Hepatocyte (in vitro differentiated cells): ENCODE measurements around the gene VAC14.

Experiments
- CTCF ChIP-seq: fragments of 200-600 bp; sonication (generic); IDR thresholded peaks from 2 replicates; pipeline ENCODE4 v1.5.1; 2016; ENCODE audit warnings: antibody characterized with exemption, mild to moderate bottlenecking; ENCODE audit not compliant: poor library complexity
- EZH2 ChIP-seq: fragments of 200-600 bp; sonication (generic); IDR thresholded peaks from 2 replicates; pipeline ENCODE4 v1.6.1; 2016; ENCODE audit warnings: antibody characterized with exemption, mild to moderate bottlenecking, borderline replicate concordance

- no peak for TF ChIP-seq CTCF
- TF ChIP-seq EZH2, result no peak
Observed at GRCh38 chr16:70747703-70748631, 53.0 kb downstream of the VAC14 start.
